Measurements from ENCODE around the gene BSN. TPM values are rescaled to one million over a fixed set of nuclear protein-coding genes. Genes with fewer than 3 reads are reported as not detected.

Gene BSN
- total and polyA plus RNA-seq, 2 donors (not counting 1 experiment from before 2014, with no cell fraction given), result 0.03 to 0.20 TPM

- Histone ChIP-seq H3K36me3 (replicated peaks in 1 of 2; ENCODE audit: control extremely low read depth in 1 of 2, control insufficient read depth in 1 of 2, extremely low read depth in 1 of 2, insufficient read depth in 2 of 2, low read length in 1 of 2) (peaks cover 6 to 52% of the 10 kb centered on the region in 2 experiments), H2AFZ (ENCODE audit: insufficient read depth, low read depth, low read length, poor library complexity, severe bottlenecking) (no peak overlapping the region), H3K4me2 (replicated peaks; ENCODE audit: low read depth, low read length, poor library complexity, severe bottlenecking) (no peak overlapping the region), H3K27me3 (replicated peaks in 1 of 4; ENCODE audit: control extremely low read depth in 1 of 4, control insufficient read depth in 3 of 4, insufficient read depth in 4 of 4, low read length in 3 of 4) (no peaks in the 10 kb centered on the region), H3K9ac (ENCODE audit: low read length) (no peak overlapping the region), H3K27ac (ENCODE audit: low read length in 2 of 2) (no peak overlapping the region), H3K4me1 (ENCODE audit: control insufficient read depth in 2 of 2, insufficient read depth in 2 of 2, low read length in 2 of 2) (no peaks in the 10 kb centered on the region), H3K9me3 (ENCODE audit: control extremely low read depth in 1 of 3, control insufficient read depth in 2 of 3, insufficient read depth in 1 of 3, low read length in 2 of 3) (no peaks in the 10 kb centered on the region), H3K79me2 (ENCODE audit: control insufficient read depth, insufficient read depth, low read length) (peaks cover 59% of the 10 kb centered on the region), H4K20me1 (ENCODE audit: control insufficient read depth, insufficient read depth, low read length, poor library complexity, severe bottlenecking) (peaks cover 37% of the 10 kb centered on the region), H3K4me3 (ENCODE audit: control extremely low read depth in 1 of 5, extremely low read depth in 1 of 5, insufficient read depth in 1 of 5, low read depth in 2 of 5, low read length in 4 of 5) (no peak overlapping the region)
- H3K9me3 Mint-ChIP-seq (ENCODE audit: insufficient read depth), result no peaks in the 10 kb centered on the region
- intact Hi-C loops (cut with micrococcal nuclease), result no loop called here
- TF ChIP-seq EZH2 (IDR thresholded peaks at IDR 0.05; ENCODE audit: borderline replicate concordance, insufficient read depth, low read depth, low read length, poor library complexity, severe bottlenecking) (no peak), CTCF (IDR thresholded peaks at IDR 0.05) (no peak)
- H3K27me3 Mint-ChIP-seq, result no peaks in the 10 kb centered on the region
- no peak overlapping the region for H3K27ac Mint-ChIP-seq
- ATAC-seq (ENCODE audit: low read depth), result no peak
- no peak overlapping the region for H3K4me3 Mint-ChIP-seq
- WGBS (ENCODE audit: insufficient coverage), result 100% methylated on average over 4 of the region's 4 CpGs
- CTCF ChIA-PET, result interaction anchor here (1.3 kb wide), 1 partner anchor 26 kb away, joined by 3 read pairs; no protein-coding TSS in a partner anchor
- POLR2A ChIA-PET, result no interaction called here
- no peak for DNase-seq
- peaks cover 2% of the 10 kb centered on the region for H3K4me1 Mint-ChIP-seq
Measured at GRCh38 chr3:49513494-49514124, 40.7 kb upstream of the BSN start.

GRCh38 chr3:49518016-49518415, 36.3 kb upstream of the BSN start:
- peaks cover 30% of the 10 kb centered on the region for H4K20me1 ChIP-seq (ENCODE audit: control insufficient read depth, insufficient read depth, low read length, poor library complexity, severe bottlenecking)
- DNase-seq, result no peak
- H2AFZ ChIP-seq (ENCODE audit: insufficient read depth, low read depth, low read length, poor library complexity, severe bottlenecking), result no peak overlapping the region
- no peaks in the 10 kb centered on the region for H3K9me3 ChIP-seq (ENCODE audit: control extremely low read depth in 1 of 3, control insufficient read depth in 2 of 3, insufficient read depth in 1 of 3, low read length in 2 of 3)
- Mint-ChIP-seq H3K27me3 (no peaks in the 10 kb centered on the region), H3K4me3 (no peak overlapping the region), H3K27ac (no peak overlapping the region), H3K4me1 (peaks cover 8% of the 10 kb centered on the region), H3K9me3 (ENCODE audit: insufficient read depth) (no peaks in the 10 kb centered on the region)
- POLR2A ChIA-PET, result no interaction called here
- intact Hi-C loops (cut with micrococcal nuclease), result no loop called here
- no peak overlapping the region for H3K4me2 ChIP-seq (replicated peaks; ENCODE audit: low read depth, low read length, poor library complexity, severe bottlenecking)
- TF ChIP-seq CTCF (IDR thresholded peaks at IDR 0.05) (no peak), EZH2 (IDR thresholded peaks at IDR 0.05; ENCODE audit: borderline replicate concordance, insufficient read depth, low read depth, low read length, poor library complexity, severe bottlenecking) (no peak)
- 93% methylated on average over 3 of the region's 3 CpGs for WGBS (ENCODE audit: insufficient coverage)
- no peak overlapping the region for H3K27ac ChIP-seq (ENCODE audit: low read length in 2 of 2)
- H3K9ac ChIP-seq (ENCODE audit: low read length), result no peak overlapping the region
- CTCF ChIA-PET, result interaction anchor here (1.2 kb wide), 1 partner anchor 22 kb away, joined by 4 read pairs; no protein-coding TSS in a partner anchor
- H3K4me3 ChIP-seq (ENCODE audit: control extremely low read depth in 1 of 5, extremely low read depth in 1 of 5, insufficient read depth in 1 of 5, low read depth in 2 of 5, low read length in 4 of 5), result no peak overlapping the region
- H3K4me1 ChIP-seq (ENCODE audit: control insufficient read depth in 2 of 2, insufficient read depth in 2 of 2, low read length in 2 of 2), result no peaks in the 10 kb centered on the region
- no peak for ATAC-seq (ENCODE audit: low read depth)
- H3K27me3 ChIP-seq (replicated peaks in 1 of 4; ENCODE audit: control extremely low read depth in 1 of 4, control insufficient read depth in 3 of 4, insufficient read depth in 4 of 4, low read length in 3 of 4), result no peaks in the 10 kb centered on the region
- H3K79me2 ChIP-seq (ENCODE audit: control insufficient read depth, insufficient read depth, low read length), result peaks cover 63% of the 10 kb centered on the region
- H3K36me3 ChIP-seq (replicated peaks in 1 of 2; ENCODE audit: control extremely low read depth in 1 of 2, control insufficient read depth in 1 of 2, extremely low read depth in 1 of 2, insufficient read depth in 2 of 2, low read length in 1 of 2), result peaks cover 0 to 38% of the 10 kb centered on the region in 2 experiments
